CD14-positive monocyte (primary cell): ENCODE data around the gene PTPRN2. TPM values are rescaled to one million over a fixed set of nuclear protein-coding genes. Genes with fewer than 3 reads are reported as not detected.

Experiments used
- DNase-seq, 3 donors: peaks; one replicate each; pipeline ENCODE4 v3.0.0-alpha.2; 2011 to 2022
- H2AFZ ChIP-seq: 2 replicates; pipeline ENCODE4 v1.6.0; 2012; ENCODE audit warnings: mild to moderate bottlenecking, low read depth, low read length, inconsistent platforms; ENCODE audit not compliant: insufficient read depth, poor library complexity, severe bottlenecking
- H3K27ac ChIP-seq, 2 donors: 1 replicate in 1 of 2; 2 replicates in 1 of 2; pipeline ENCODE4 v1.5.1; 2012 to 2013; ENCODE audit warnings: low read length in 2 of 2, control low read depth in 1 of 2, inconsistent platforms in 1 of 2, low read depth in 1 of 2, mild to moderate bottlenecking in 1 of 2
- H3K27me3 ChIP-seq, 2 donors: one replicate each; pipeline versions ENCODE4 v1.6.0 to v1.6.1; 2011 to 2013; ENCODE audit warnings: low read length in 2 of 2; ENCODE audit not compliant: control insufficient read depth in 2 of 2, insufficient read depth in 2 of 2
- H3K36me3 ChIP-seq, 2 donors: replicated peaks in 1 of 2; 1 replicate in 1 of 2; 2 replicates in 1 of 2; pipeline versions ENCODE4 v1.5.1 to v1.6.1; 2012 to 2013; ENCODE audit warnings: low read length in 2 of 2, control low read depth in 1 of 2, inconsistent platforms in 1 of 2, mild to moderate bottlenecking in 1 of 2; ENCODE audit not compliant: insufficient read depth in 2 of 2, control insufficient read depth in 1 of 2
- H3K4me1 ChIP-seq, 2 donors: 1 replicate in 1 of 2; 2 replicates in 1 of 2; pipeline versions ENCODE4 v1.5.1 to v1.6.1; 2012 to 2013; ENCODE audit warnings: low read length in 2 of 2, control low read depth in 1 of 2, inconsistent platforms in 1 of 2, mild to moderate bottlenecking in 1 of 2, moderate library complexity in 1 of 2; ENCODE audit not compliant: insufficient read depth in 2 of 2, control insufficient read depth in 1 of 2
- H3K4me2 ChIP-seq: replicated peaks from 2 replicates; pipeline ENCODE3; 2012; ENCODE audit warnings: low read length, moderate library complexity, mild to moderate bottlenecking; ENCODE audit not compliant: poor library complexity, severe bottlenecking; ENCODE audit errors: extremely low read depth
- H3K4me3 ChIP-seq, 3 experiments: fragments of 200-600 bp in 1 of 3; sonication (generic) in 1 of 3; replicated peaks in 1 of 3; 1 replicate in 2 of 3; 2 replicates in 1 of 3; pipeline ENCODE4 v1.5.1; 2011 to 2013; ENCODE audit warnings: low read length in 3 of 3, mild to moderate bottlenecking in 3 of 3, control low read depth in 2 of 3, low read depth in 2 of 3, inconsistent platforms in 1 of 3, moderate library complexity in 1 of 3
- H3K79me2 ChIP-seq: 2 replicates; pipeline ENCODE4 v1.6.0; 2012; ENCODE audit warnings: mild to moderate bottlenecking, control low read depth, inconsistent platforms, low read length, moderate library complexity; ENCODE audit not compliant: insufficient read depth
- H3K9ac ChIP-seq: 2 replicates; pipeline ENCODE4 v1.6.0; 2017; ENCODE audit warnings: low read length, mild to moderate bottlenecking; ENCODE audit not compliant: insufficient read depth, poor library complexity, severe bottlenecking
- H3K9me3 ChIP-seq, 2 donors: replicated peaks in 1 of 2; 1 replicate in 1 of 2; 2 replicates in 1 of 2; pipeline versions ENCODE4 v1.5.1 to v1.6.1; 2012 to 2013; ENCODE audit warnings: low read length in 2 of 2, control low read depth in 1 of 2; ENCODE audit not compliant: control insufficient read depth in 1 of 2, insufficient read depth in 1 of 2
- H4K20me1 ChIP-seq: 2 replicates; pipeline ENCODE4 v1.6.0; 2012; ENCODE audit warnings: mild to moderate bottlenecking, low read length, control low read depth, moderate library complexity; ENCODE audit not compliant: insufficient read depth
- H3K27ac Mint-ChIP-seq, 7 donors: one replicate each; pipeline ENCODE4 v1.8.0; 2020; ENCODE audit warnings: mild to moderate bottlenecking in 7 of 7, mixed read lengths in 7 of 7, moderate library complexity in 6 of 7, inconsistent platforms in 2 of 7
- H3K27me3 Mint-ChIP-seq, 3 donors: one replicate each; pipeline ENCODE4 v1.8.0; 2021 to 2022; ENCODE audit warnings: low read depth in 3 of 3, mild to moderate bottlenecking in 3 of 3, mixed read lengths in 3 of 3, moderate library complexity in 3 of 3, inconsistent platforms in 1 of 3
- H3K36me3 Mint-ChIP-seq, 2 donors: one replicate each; pipeline ENCODE4 v1.8.0; 2020; ENCODE audit warnings: mixed read lengths in 2 of 2, inconsistent platforms in 1 of 2, mild to moderate bottlenecking in 1 of 2
- H3K4me1 Mint-ChIP-seq: one replicate; pipeline ENCODE4 v1.8.0; 2020; ENCODE audit warnings: mild to moderate bottlenecking, mixed read lengths
- H3K4me3 Mint-ChIP-seq, 2 donors: one replicate each; pipeline ENCODE4 v1.8.0; 2020; ENCODE audit warnings: mild to moderate bottlenecking in 2 of 2, mixed read lengths in 2 of 2, moderate library complexity in 1 of 2
- H3K9me3 Mint-ChIP-seq, 7 donors: one replicate each; pipeline ENCODE4 v1.8.0; 2020 to 2022; ENCODE audit warnings: mixed read lengths in 7 of 7, mild to moderate bottlenecking in 6 of 7, moderate library complexity in 6 of 7, inconsistent platforms in 2 of 7
- CTCF ChIP-seq: fragments of 200-600 bp; IDR thresholded peaks from one replicate; pipeline ENCODE4 v1.8.0; 2022; ENCODE audit warnings: antibody characterized with exemption, mild to moderate bottlenecking
- WGBS: methylation state at CpG from one replicate; pipeline ENCODE4 v1.1.5; 2013; ENCODE audit warnings: missing lambda C conversion rate; ENCODE audit not compliant: insufficient coverage; 5-methylcytosine and 5-hydroxymethylcytosine counted together
- intact Hi-C, 2 donors: fragments of 100-400 bp; cut with micrococcal nuclease; formaldehyde crosslinking; loops; one replicate each; pipeline versions ENCODE4 v1.15.0 to v1.15.1; 2023
- polyA plus RNA-seq, 3 donors: library from polyadenylated mRNA; depleted of rRNA in 1 of 3; unstranded in 2 of 3; stranded (reverse) in 1 of 3; fragments of 300-500 nt in 2 of 3; fragments of >200 nt in 1 of 3; fragmentation: Illumina TruSeq in 2 of 3; gene quantifications; 1 replicate in 2 of 3; 2 replicates in 1 of 3; pipeline ENCODE4 v1.2.3, GENCODE V29; 2012 to 2021

Gene PTPRN2
- polyA plus RNA-seq, 3 donors, result 0.25 to 1.4 (median 0.97) TPM

GRCh38 chr7:157885140-157885539 is 702.5 kb downstream of the PTPRN2 start:
- DNase-seq, result no peak
- no peak overlapping the region for H3K4me3 Mint-ChIP-seq
- Histone ChIP-seq H3K4me3 (no peak overlapping the region), H3K79me2 (no peaks in the 10 kb centered on the region), H3K27me3 (no peaks in the 10 kb centered on the region), H4K20me1 (no peaks in the 10 kb centered on the region), H3K27ac (no peak overlapping the region), H3K9me3 (peaks cover 29 to 32% of the 10 kb centered on the region in 2 donors), H3K36me3 (no peaks in the 10 kb centered on the region), H3K9ac (no peak overlapping the region), H2AFZ (no peak overlapping the region), H3K4me2 (no peak overlapping the region), H3K4me1 (no peaks in the 10 kb centered on the region)
- H3K36me3 Mint-ChIP-seq, result no peaks in the 10 kb centered on the region
- H3K27me3 Mint-ChIP-seq, result peaks cover 3 to 7% (median 7%) of the 10 kb centered on the region in 3 donors
- WGBS, result 90% methylated on average over 4 of the region's 6 CpGs
- no peaks in the 10 kb centered on the region for H3K4me1 Mint-ChIP-seq
- H3K9me3 Mint-ChIP-seq, result peaks cover 0 to 9% (median 2%) of the 10 kb centered on the region in 7 donors
- no peak for TF ChIP-seq CTCF
- H3K27ac Mint-ChIP-seq, result peak overlapping the region in 1 of 7 donors; percentile 23
- intact Hi-C loops, result no loop called here

GRCh38 chr7:157884461-157885062 is 703.1 kb downstream of the PTPRN2 start:
- H3K9me3 Mint-ChIP-seq, result peaks cover 0 to 9% (median 2%) of the 10 kb centered on the region in 7 donors
- Histone ChIP-seq H3K9ac (no peak overlapping the region), H4K20me1 (no peaks in the 10 kb centered on the region), H3K79me2 (no peaks in the 10 kb centered on the region), H3K9me3 (peaks cover 29 to 32% of the 10 kb centered on the region in 2 donors), H3K4me3 (no peak overlapping the region), H2AFZ (no peak overlapping the region), H3K27me3 (no peaks in the 10 kb centered on the region), H3K4me2 (no peak overlapping the region), H3K4me1 (no peaks in the 10 kb centered on the region), H3K27ac (no peak overlapping the region), H3K36me3 (no peaks in the 10 kb centered on the region)
- H3K36me3 Mint-ChIP-seq, result no peaks in the 10 kb centered on the region
- H3K27me3 Mint-ChIP-seq, result peaks cover 0 to 6% (median 5%) of the 10 kb centered on the region in 3 donors
- 84% methylated on average over 4 of the region's 9 CpGs for WGBS
- no peak overlapping the region for H3K4me3 Mint-ChIP-seq
- DNase-seq, result no peak
- intact Hi-C loops, result no loop called here
- no peak for TF ChIP-seq CTCF
- no peaks in the 10 kb centered on the region for H3K4me1 Mint-ChIP-seq
- peak overlapping the region in 1 of 7 donors; percentile 23 for H3K27ac Mint-ChIP-seq
